Measurements from ENCODE around the gene TMEM207.

DNA sequence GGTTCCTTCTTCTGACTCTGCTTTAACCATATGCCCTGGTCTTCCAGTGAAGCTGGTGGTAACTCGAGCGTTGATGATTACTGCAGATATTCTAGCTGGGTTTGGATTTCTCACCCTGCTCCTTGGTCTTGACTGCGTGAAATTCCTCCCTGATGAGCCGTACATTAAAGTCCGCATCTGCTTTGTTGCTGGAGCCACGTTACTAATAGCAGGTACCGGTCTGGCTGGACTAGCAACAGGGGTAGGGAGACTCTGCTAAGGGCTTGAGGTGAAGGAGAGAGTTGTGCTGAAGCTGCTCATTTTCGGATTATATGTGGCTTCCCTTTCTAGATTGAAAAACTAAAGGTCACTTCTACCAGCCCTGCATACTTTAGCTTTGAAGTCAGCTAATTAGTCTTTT, 45.0 kb downstream of the TMEM207 start:
- TF ChIP-seq, protein P1, sequence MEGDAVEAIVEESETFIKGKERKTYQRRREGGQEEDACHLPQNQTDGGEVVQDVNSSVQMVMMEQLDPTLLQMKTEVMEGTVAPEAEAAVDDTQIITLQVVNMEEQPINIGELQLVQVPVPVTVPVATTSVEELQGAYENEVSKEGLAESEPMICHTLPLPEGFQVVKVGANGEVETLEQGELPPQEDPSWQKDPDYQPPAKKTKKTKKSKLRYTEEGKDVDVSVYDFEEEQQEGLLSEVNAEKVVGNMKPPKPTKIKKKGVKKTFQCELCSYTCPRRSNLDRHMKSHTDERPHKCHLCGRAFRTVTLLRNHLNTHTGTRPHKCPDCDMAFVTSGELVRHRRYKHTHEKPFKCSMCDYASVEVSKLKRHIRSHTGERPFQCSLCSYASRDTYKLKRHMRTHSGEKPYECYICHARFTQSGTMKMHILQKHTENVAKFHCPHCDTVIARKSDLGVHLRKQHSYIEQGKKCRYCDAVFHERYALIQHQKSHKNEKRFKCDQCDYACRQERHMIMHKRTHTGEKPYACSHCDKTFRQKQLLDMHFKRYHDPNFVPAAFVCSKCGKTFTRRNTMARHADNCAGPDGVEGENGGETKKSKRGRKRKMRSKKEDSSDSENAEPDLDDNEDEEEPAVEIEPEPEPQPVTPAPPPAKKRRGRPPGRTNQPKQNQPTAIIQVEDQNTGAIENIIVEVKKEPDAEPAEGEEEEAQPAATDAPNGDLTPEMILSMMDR (IDR thresholded peaks at IDR 0.05; ENCODE audit: low read depth, low read length), result no peak
- TF ChIP-seq EZH2phosphoT487 (IDR thresholded peaks at IDR 0.05; ENCODE audit: low read depth), result no peak

Measured in OCI-LY3 (cell line).